Keratinocyte (primary cell): ENCODE measurements around the gene CECR2. TPM values are rescaled to one million over a fixed set of nuclear protein-coding genes. Genes with fewer than 3 reads are reported as not detected.
A peak's percentile ranks its signal among the peaks of the same experiment; 100 is the strongest.

Source experiments
- DNase-seq: peaks from one replicate; pipeline ENCODE4 v3.0.0-alpha.2; 2011; ENCODE audit warnings: low read depth, missing footprints, low spot score
- FAIRE-seq: peaks from 2 replicates; lab custom pipeline; 2011; peaks lifted over from hg19 to GRCh38; lab: Jason Lieb, UNC
- H2AFZ ChIP-seq: 2 replicates; pipeline ENCODE4 v1.6.0; 2012; ENCODE audit warnings: low read length, control low read depth, inconsistent platforms; ENCODE audit not compliant: control insufficient read depth
- H3K27ac ChIP-seq: 2 replicates; pipeline ENCODE4 v1.5.1; 2011; ENCODE audit warnings: low read length; ENCODE audit not compliant: control insufficient read depth, insufficient read depth
- H3K27me3 ChIP-seq: 3 replicates; pipeline ENCODE4 v1.6.0; 2011; ENCODE audit warnings: low read length; ENCODE audit not compliant: control insufficient read depth, insufficient read depth; ENCODE audit errors: extremely low read depth
- H3K36me3 ChIP-seq, 2 experiments: 2 replicates in 1 of 2; 3 replicates in 1 of 2; pipeline ENCODE4 v1.5.1; 2011; ENCODE audit warnings: low read length in 2 of 2, mild to moderate bottlenecking in 1 of 2; ENCODE audit not compliant: control insufficient read depth in 2 of 2, insufficient read depth in 2 of 2; ENCODE audit errors: extremely low read depth in 1 of 2
- H3K4me1 ChIP-seq: 3 replicates; pipeline ENCODE4 v1.5.1; 2011; ENCODE audit warnings: low read length; ENCODE audit not compliant: control insufficient read depth, insufficient read depth; ENCODE audit errors: extremely low read depth
- H3K4me2 ChIP-seq: 3 replicates; pipeline ENCODE4 v1.6.0; 2011; ENCODE audit warnings: low read depth, low read length; ENCODE audit not compliant: control insufficient read depth, insufficient read depth; ENCODE audit errors: extremely low read depth
- H3K4me3 ChIP-seq, 3 experiments: fragments of 200-600 bp in 1 of 3; sonication (generic) in 1 of 3; 2 replicates in 2 of 3; 3 replicates in 1 of 3; pipeline ENCODE4 v1.5.1; 2011 to 2016; ENCODE audit warnings: low read length in 3 of 3, mild to moderate bottlenecking in 3 of 3, control low read depth in 2 of 3, inconsistent platforms in 1 of 3, low read depth in 1 of 3, mixed read lengths in 1 of 3, mixed run types in 1 of 3, moderate library complexity in 1 of 3; ENCODE audit not compliant: control insufficient read depth in 2 of 3, insufficient read depth in 2 of 3; ENCODE audit errors: extremely low read depth in 1 of 3
- H3K79me2 ChIP-seq: 2 replicates; pipeline ENCODE4 v1.6.0; 2012; ENCODE audit warnings: low read length; ENCODE audit not compliant: control insufficient read depth, insufficient read depth
- H3K9ac ChIP-seq: 3 replicates; pipeline ENCODE4 v1.6.0; 2011; ENCODE audit warnings: low read length; ENCODE audit not compliant: control insufficient read depth, insufficient read depth; ENCODE audit errors: extremely low read depth
- H3K9me1 ChIP-seq: 3 replicates; pipeline ENCODE4 v1.6.0; 2011; ENCODE audit warnings: low read length; ENCODE audit not compliant: control insufficient read depth, insufficient read depth; ENCODE audit errors: extremely low read depth
- H3K9me3 ChIP-seq: 2 replicates; pipeline ENCODE4 v1.5.1; 2012; ENCODE audit warnings: low read depth, low read length; ENCODE audit not compliant: control insufficient read depth
- H4K20me1 ChIP-seq: 3 replicates; pipeline ENCODE4 v1.6.0; 2011; ENCODE audit warnings: low read length; ENCODE audit not compliant: control insufficient read depth, insufficient read depth; ENCODE audit errors: extremely low read depth
- EZH2 ChIP-seq: IDR thresholded peaks from one replicate; pipeline ENCODE4 v1.6.1; 2012; ENCODE audit warnings: inconsistent platforms, mild to moderate bottlenecking, low read length, moderate library complexity
- dilution Hi-C: fragments of 300-500 bp; cut with MboI; formaldehyde crosslinking; loops from one replicate; pipeline ENCODE4 v1.7.0; 2020; ENCODE audit warnings: low sequenced_read_pairs; ENCODE audit not compliant: extremely low pct_ligation_motif_present
- polyA plus RNA-seq, 5 experiments: library from polyadenylated mRNA; depleted of rRNA in 3 of 5; stranded (reverse) in 3 of 5; stranded (forward) in 1 of 5; unstranded in 1 of 5; fragments of >200 nt; gene quantifications; 1 replicate in 1 of 5; 2 replicates in 3 of 5; 3 replicates in 1 of 5; pipeline versions ENCODE4 v1.2.1 to v1.2.3, GENCODE V29; 2011 to 2012; ENCODE audit warnings: missing spikeins in 2 of 5, low read depth in 1 of 5, low replicate concordance in 1 of 5
- TF ChIP-seq, protein P1 (sequence below), 3 experiments: IDR thresholded peaks in 1 of 3; conservative IDR thresholded peaks in 1 of 3; optimal IDR thresholded peaks in 1 of 3; 2 replicates in 2 of 3; 3 replicates in 1 of 3; pipeline versions ENCODE3 to v1.5.1; 2011; ENCODE audit warnings: low read length in 3 of 3, mild to moderate bottlenecking in 3 of 3, moderate library complexity in 2 of 3, control low read depth in 1 of 3, inconsistent platforms in 1 of 3; ENCODE audit not compliant: insufficient read depth in 2 of 3; ENCODE audit errors: extremely low read depth in 1 of 3

Gene CECR2
- polyA plus RNA-seq, 1 donor (not counting 4 experiments of a cell fraction or from before 2014, with no cell fraction given), result not detected

DNA sequence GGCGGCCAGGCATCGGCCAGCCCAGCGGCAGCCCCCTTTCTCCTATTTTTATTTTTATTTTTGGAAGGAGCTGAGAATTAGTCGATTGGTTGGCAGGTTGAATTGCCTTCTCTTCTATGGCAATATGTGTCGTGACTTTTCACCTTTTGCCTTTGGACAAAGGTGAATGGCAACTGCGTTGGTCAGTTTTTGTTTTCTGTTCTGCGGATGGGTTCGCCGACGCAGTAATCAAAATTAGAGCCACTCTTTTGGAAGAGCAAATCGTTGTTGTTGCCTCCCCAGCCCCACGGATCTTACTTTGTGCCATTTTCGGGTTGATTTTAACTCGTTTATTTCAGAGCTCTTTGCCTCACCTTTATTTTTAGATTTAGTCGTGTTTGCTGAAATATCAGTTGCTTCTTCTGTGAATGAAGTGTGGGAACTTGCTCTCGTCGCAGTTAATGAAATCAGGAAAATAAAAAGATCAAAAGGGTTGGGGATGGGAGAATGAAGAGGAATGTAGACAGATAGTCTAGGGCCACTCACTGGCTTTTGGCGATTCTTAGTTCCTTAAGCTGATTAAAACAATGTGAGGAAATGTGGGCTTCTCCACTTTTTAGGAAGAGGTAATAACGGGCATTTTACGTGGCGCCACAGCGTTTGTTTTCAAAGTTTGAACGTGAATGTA, 1.6 kb downstream of the CECR2 start:
- Histone ChIP-seq H4K20me1 (no peaks in the 10 kb centered on the region), H3K4me3 (no peak overlapping the region), H3K79me2 (no peaks in the 10 kb centered on the region), H3K4me1 (no peaks in the 10 kb centered on the region), H3K36me3 (no peaks in the 10 kb centered on the region), H3K9me1 (no peaks in the 10 kb centered on the region), H3K27me3 (peaks cover 54% of the 10 kb centered on the region), H2AFZ (no peak overlapping the region), H3K4me2 (peak overlapping the region; percentile 27), H3K9ac (no peak overlapping the region), H3K27ac (no peak overlapping the region), H3K9me3 (no peaks in the 10 kb centered on the region)
- FAIRE-seq (no peak), DNase-seq (no peak)
- TF ChIP-seq EZH2, result peak; percentile 97
- TF ChIP-seq, protein P1, sequence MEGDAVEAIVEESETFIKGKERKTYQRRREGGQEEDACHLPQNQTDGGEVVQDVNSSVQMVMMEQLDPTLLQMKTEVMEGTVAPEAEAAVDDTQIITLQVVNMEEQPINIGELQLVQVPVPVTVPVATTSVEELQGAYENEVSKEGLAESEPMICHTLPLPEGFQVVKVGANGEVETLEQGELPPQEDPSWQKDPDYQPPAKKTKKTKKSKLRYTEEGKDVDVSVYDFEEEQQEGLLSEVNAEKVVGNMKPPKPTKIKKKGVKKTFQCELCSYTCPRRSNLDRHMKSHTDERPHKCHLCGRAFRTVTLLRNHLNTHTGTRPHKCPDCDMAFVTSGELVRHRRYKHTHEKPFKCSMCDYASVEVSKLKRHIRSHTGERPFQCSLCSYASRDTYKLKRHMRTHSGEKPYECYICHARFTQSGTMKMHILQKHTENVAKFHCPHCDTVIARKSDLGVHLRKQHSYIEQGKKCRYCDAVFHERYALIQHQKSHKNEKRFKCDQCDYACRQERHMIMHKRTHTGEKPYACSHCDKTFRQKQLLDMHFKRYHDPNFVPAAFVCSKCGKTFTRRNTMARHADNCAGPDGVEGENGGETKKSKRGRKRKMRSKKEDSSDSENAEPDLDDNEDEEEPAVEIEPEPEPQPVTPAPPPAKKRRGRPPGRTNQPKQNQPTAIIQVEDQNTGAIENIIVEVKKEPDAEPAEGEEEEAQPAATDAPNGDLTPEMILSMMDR (optimal IDR thresholded peaks at IDR 0.05 in 1 of 3, IDR thresholded peaks at IDR 0.05 in 1 of 3, conservative IDR thresholded peaks at IDR 0.05 in 1 of 3; ENCODE audit: extremely low read depth in 1 of 3, insufficient read depth in 2 of 3, low read length in 3 of 3), result no peak
- dilution Hi-C loops, result no loop called here

DNA sequence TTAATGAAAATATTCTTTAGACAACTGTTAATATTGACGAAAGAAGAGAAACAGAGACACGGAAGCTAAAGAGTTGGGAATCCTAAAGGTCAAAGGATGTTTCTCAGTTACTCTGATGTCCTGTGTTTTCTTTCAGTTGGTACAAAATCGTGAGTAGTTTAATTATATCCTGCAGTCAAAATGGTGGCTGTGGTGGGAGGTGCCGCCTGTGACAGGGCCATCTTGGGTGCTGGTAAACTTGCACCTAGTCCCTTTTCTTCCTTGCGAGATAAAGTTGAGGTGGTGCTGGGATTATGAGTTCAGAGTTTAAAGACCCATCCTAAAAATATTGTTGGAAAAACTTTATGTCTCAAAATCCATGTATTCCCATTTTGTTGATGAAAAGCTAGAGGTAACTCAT, 2.2 kb downstream of the CECR2 start:
- H3K9me1 ChIP-seq, result no peaks in the 10 kb centered on the region
- peaks cover 50% of the 10 kb centered on the region for H3K27me3 ChIP-seq
- H3K79me2 ChIP-seq, result no peaks in the 10 kb centered on the region
- H3K4me2 ChIP-seq, result no peak overlapping the region
- no peak overlapping the region for H3K9ac ChIP-seq
- H3K4me1 ChIP-seq, result no peaks in the 10 kb centered on the region
- TF ChIP-seq, protein P1 (optimal IDR thresholded peaks at IDR 0.05 in 1 of 3, IDR thresholded peaks at IDR 0.05 in 1 of 3, conservative IDR thresholded peaks at IDR 0.05 in 1 of 3; ENCODE audit: extremely low read depth in 1 of 3, insufficient read depth in 2 of 3, low read length in 3 of 3), result no peak
- no peak for TF ChIP-seq EZH2
- no peak overlapping the region for H2AFZ ChIP-seq
- no peaks in the 10 kb centered on the region for H3K36me3 ChIP-seq
- H4K20me1 ChIP-seq, result no peaks in the 10 kb centered on the region
- H3K9me3 ChIP-seq, result no peaks in the 10 kb centered on the region
- dilution Hi-C loops, result no loop called here
- H3K4me3 ChIP-seq, result no peak overlapping the region
- no peak for DNase-seq
- FAIRE-seq, result no peak
- H3K27ac ChIP-seq, result no peak overlapping the region
